K562 (cell line): ENCODE measurements around the gene RBKS. TPM values are rescaled to one million over a fixed set of nuclear protein-coding genes. Genes with fewer than 3 reads are reported as not detected.

ENCODE experiments used
- C11orf30 ChIP-seq: fragments of 450-650 bp; IDR thresholded peaks from 2 replicates; pipeline ENCODE4 v1.6.1; 2016; ENCODE audit warnings: low read depth, mild to moderate bottlenecking
- CBX8 ChIP-seq: fragments of 200-600 bp; sonication (generic); IDR thresholded peaks from 2 replicates; pipeline ENCODE4 v1.6.1; 2012; ENCODE audit warnings: borderline replicate concordance, mixed run types, low read depth, mild to moderate bottlenecking, moderate library complexity, mixed read lengths, low read length, control low read depth, inconsistent platforms; ENCODE audit not compliant: poor library complexity, severe bottlenecking; ENCODE audit errors: extremely low read depth
- EHMT2 ChIP-seq: fragments of 450-650 bp; IDR thresholded peaks from 2 replicates; pipeline ENCODE4 v1.6.1; 2018; ENCODE audit warnings: antibody characterized with exemption
- EP300 ChIP-seq: IDR thresholded peaks from 2 replicates; pipeline ENCODE4 v1.6.1; 2012; ENCODE audit warnings: low read length, improper control_type of control experiment
- FOSL1 ChIP-seq: fragments of 200-800 bp; sonication (Bioruptor generic); conservative IDR thresholded peaks from 2 replicates; pipeline ENCODE4 v1.6.1; 2016; ENCODE audit warnings: missing genetic modification characterization, missing compliant biosample characterization
- GTF2F1 ChIP-seq: IDR thresholded peaks from 2 replicates; pipeline ENCODE4 v1.6.1; 2011; ENCODE audit warnings: low read depth, low read length, improper control_type of control experiment
- HMBOX1 ChIP-seq: sonication (generic); IDR thresholded peaks from 2 replicates; pipeline ENCODE4 v1.6.1; 2016
- MAX ChIP-seq: sonication (generic); formaldehyde crosslinking; IDR thresholded peaks from 2 replicates; pipeline ENCODE4 v1.9.0; 2022; ENCODE audit warnings: mild to moderate bottlenecking, missing genetic modification reagents
- NFE2 ChIP-seq: IDR thresholded peaks from 2 replicates; pipeline ENCODE4 v1.6.1; 2014; ENCODE audit warnings: antibody characterized with exemption, low read depth
- PHTF2 ChIP-seq: fragments of 250-450 bp; sonication (Bioruptor Pico); IDR thresholded peaks from 2 replicates; pipeline ENCODE4 v1.5.0; 2021; ENCODE audit warnings: mild to moderate bottlenecking
- RHOXF2B ChIP-seq: fragments of 250-450 bp; sonication (Bioruptor Pico); conservative IDR thresholded peaks from 2 replicates; pipeline ENCODE4 v1.5.1; 2021
- RNF2 ChIP-seq: sonication (generic); IDR thresholded peaks from 2 replicates; pipeline ENCODE4 v1.6.1; 2016
- TCF7 ChIP-seq: sonication (generic); IDR thresholded peaks from 2 replicates; pipeline ENCODE4 v1.6.1; 2016; ENCODE audit warnings: antibody characterized with exemption, borderline replicate concordance
- XRCC4 ChIP-seq: IDR thresholded peaks from one replicate; pipeline ENCODE4 v1.6.1; 2011; ENCODE audit not compliant: insufficient read depth, insufficient read length; ENCODE audit errors: extremely low read depth
- ZNF778 ChIP-seq: fragments of 450-650 bp; formaldehyde crosslinking; IDR thresholded peaks from 2 replicates; pipeline ENCODE4 v1.4.0; 2020; ENCODE audit warnings: mild to moderate bottlenecking, moderate library complexity
- polyA plus RNA-seq, 8 experiments: library from polyadenylated mRNA; depleted of rRNA in 4 of 8; stranded (reverse) in 5 of 8; unstranded in 3 of 8; fragments of >200 nt; fragmentation: Nextera tagmentation in 2 of 8; fragmentation: Illumina TruSeq in 1 of 8; extraction: Ambion mirVana in 2 of 8; extraction: Trizol in 1 of 8; gene quantifications; 2 replicates each; pipeline versions ENCODE4 v1.2.1 to v1.2.3, GENCODE V29; 2011 to 2014; ENCODE audit warnings: inconsistent platforms in 1 of 8, missing spikeins in 1 of 8
- total RNA-seq, 7 experiments: library from RNA; depleted of rRNA in 6 of 7; stranded (reverse); fragments of >200 nt in 6 of 7; fragmentation: Illumina TruSeq in 2 of 7; extraction: Trizol in 2 of 7; gene quantifications; 2 replicates each; pipeline versions ENCODE4 v1.2.1 to v1.2.3, GENCODE V29; 2011 to 2021; ENCODE audit warnings: low replicate concordance in 1 of 7
- TF ChIP-seq, protein P1 (sequence below): fragments of 200-600 bp; sonication (generic); IDR thresholded peaks from one replicate; pipeline ENCODE4 v1.6.1; 2012; ENCODE audit warnings: mild to moderate bottlenecking, low read depth, low read length, inconsistent platforms

RBKS gene
- total and polyA plus RNA-seq, 9 of the 15 experiments (the other 6 are each of a cell fraction or from before 2014, with no cell fraction given): 0.06 to 0.39 (median 0.19) TPM

- no peak for TF ChIP-seq RNF2
- no peak for TF ChIP-seq ZNF778 (CRISPR knock-in tag)
- no peak for TF ChIP-seq GTF2F1
- peak; percentile 40 for TF ChIP-seq C11orf30
- no peak for TF ChIP-seq TCF7
- no peak for TF ChIP-seq RHOXF2B (CRISPR knock-in tag)
- TF ChIP-seq FOSL1 (tag): peak; percentile 92
- TF ChIP-seq XRCC4: no peak
- TF ChIP-seq CBX8: no peak
- TF ChIP-seq, protein P1, sequence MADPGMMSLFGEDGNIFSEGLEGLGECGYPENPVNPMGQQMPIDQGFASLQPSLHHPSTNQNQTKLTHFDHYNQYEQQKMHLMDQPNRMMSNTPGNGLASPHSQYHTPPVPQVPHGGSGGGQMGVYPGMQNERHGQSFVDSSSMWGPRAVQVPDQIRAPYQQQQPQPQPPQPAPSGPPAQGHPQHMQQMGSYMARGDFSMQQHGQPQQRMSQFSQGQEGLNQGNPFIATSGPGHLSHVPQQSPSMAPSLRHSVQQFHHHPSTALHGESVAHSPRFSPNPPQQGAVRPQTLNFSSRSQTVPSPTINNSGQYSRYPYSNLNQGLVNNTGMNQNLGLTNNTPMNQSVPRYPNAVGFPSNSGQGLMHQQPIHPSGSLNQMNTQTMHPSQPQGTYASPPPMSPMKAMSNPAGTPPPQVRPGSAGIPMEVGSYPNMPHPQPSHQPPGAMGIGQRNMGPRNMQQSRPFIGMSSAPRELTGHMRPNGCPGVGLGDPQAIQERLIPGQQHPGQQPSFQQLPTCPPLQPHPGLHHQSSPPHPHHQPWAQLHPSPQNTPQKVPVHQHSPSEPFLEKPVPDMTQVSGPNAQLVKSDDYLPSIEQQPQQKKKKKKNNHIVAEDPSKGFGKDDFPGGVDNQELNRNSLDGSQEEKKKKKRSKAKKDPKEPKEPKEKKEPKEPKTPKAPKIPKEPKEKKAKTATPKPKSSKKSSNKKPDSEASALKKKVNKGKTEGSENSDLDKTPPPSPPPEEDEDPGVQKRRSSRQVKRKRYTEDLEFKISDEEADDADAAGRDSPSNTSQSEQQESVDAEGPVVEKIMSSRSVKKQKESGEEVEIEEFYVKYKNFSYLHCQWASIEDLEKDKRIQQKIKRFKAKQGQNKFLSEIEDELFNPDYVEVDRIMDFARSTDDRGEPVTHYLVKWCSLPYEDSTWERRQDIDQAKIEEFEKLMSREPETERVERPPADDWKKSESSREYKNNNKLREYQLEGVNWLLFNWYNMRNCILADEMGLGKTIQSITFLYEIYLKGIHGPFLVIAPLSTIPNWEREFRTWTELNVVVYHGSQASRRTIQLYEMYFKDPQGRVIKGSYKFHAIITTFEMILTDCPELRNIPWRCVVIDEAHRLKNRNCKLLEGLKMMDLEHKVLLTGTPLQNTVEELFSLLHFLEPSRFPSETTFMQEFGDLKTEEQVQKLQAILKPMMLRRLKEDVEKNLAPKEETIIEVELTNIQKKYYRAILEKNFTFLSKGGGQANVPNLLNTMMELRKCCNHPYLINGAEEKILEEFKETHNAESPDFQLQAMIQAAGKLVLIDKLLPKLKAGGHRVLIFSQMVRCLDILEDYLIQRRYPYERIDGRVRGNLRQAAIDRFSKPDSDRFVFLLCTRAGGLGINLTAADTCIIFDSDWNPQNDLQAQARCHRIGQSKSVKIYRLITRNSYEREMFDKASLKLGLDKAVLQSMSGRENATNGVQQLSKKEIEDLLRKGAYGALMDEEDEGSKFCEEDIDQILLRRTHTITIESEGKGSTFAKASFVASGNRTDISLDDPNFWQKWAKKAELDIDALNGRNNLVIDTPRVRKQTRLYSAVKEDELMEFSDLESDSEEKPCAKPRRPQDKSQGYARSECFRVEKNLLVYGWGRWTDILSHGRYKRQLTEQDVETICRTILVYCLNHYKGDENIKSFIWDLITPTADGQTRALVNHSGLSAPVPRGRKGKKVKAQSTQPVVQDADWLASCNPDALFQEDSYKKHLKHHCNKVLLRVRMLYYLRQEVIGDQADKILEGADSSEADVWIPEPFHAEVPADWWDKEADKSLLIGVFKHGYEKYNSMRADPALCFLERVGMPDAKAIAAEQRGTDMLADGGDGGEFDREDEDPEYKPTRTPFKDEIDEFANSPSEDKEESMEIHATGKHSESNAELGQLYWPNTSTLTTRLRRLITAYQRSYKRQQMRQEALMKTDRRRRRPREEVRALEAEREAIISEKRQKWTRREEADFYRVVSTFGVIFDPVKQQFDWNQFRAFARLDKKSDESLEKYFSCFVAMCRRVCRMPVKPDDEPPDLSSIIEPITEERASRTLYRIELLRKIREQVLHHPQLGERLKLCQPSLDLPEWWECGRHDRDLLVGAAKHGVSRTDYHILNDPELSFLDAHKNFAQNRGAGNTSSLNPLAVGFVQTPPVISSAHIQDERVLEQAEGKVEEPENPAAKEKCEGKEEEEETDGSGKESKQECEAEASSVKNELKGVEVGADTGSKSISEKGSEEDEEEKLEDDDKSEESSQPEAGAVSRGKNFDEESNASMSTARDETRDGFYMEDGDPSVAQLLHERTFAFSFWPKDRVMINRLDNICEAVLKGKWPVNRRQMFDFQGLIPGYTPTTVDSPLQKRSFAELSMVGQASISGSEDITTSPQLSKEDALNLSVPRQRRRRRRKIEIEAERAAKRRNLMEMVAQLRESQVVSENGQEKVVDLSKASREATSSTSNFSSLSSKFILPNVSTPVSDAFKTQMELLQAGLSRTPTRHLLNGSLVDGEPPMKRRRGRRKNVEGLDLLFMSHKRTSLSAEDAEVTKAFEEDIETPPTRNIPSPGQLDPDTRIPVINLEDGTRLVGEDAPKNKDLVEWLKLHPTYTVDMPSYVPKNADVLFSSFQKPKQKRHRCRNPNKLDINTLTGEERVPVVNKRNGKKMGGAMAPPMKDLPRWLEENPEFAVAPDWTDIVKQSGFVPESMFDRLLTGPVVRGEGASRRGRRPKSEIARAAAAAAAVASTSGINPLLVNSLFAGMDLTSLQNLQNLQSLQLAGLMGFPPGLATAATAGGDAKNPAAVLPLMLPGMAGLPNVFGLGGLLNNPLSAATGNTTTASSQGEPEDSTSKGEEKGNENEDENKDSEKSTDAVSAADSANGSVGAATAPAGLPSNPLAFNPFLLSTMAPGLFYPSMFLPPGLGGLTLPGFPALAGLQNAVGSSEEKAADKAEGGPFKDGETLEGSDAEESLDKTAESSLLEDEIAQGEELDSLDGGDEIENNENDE: no peak
- TF ChIP-seq MAX (CRISPR knock-in tag): peak; percentile 21; the same call in 1 of the 2 replicates
- TF ChIP-seq EHMT2: peak; percentile 67; the same call in 1 of the 2 replicates
- peak; percentile 99 for TF ChIP-seq HMBOX1
- TF ChIP-seq EP300: no peak
- no peak for TF ChIP-seq PHTF2 (CRISPR knock-in tag)
- no peak for TF ChIP-seq NFE2
Observed at GRCh38 chr2:27903649-27904404, 13.6 kb upstream of the RBKS start (continued).
